ENCODE data around the gene IL18R1.
A peak's percentile ranks its signal among the peaks of the same experiment; 100 is the strongest.

Gene IL18R1

GRCh38 chr2:102335871-102336366 lies 19.7 kb upstream of the IL18R1 start:
- no peak for DNase-seq (ENCODE audit: low read depth)
- no peak for TF ChIP-seq CTCF (IDR thresholded peaks at IDR 0.05; ENCODE audit: control insufficient read depth, extremely low read depth, insufficient read depth)
- no peak overlapping the region for H3K4me3 ChIP-seq (ENCODE audit: low read depth, low read length)

GRCh38 chr2:102336502-102336945 lies 19.1 kb upstream of the IL18R1 start:
- no peak for TF ChIP-seq CTCF (IDR thresholded peaks at IDR 0.05; ENCODE audit: control insufficient read depth, extremely low read depth, insufficient read depth)
- no peak overlapping the region for H3K4me3 ChIP-seq (ENCODE audit: low read depth, low read length)
- no peak for DNase-seq (ENCODE audit: low read depth)

GRCh38 chr2:102337012-102337411 lies 18.6 kb upstream of the IL18R1 start:
- no peak for DNase-seq (ENCODE audit: low read depth)
- H3K4me3 ChIP-seq (ENCODE audit: low read depth, low read length) = no peak overlapping the region
- no peak for TF ChIP-seq CTCF (IDR thresholded peaks at IDR 0.05; ENCODE audit: control insufficient read depth, extremely low read depth, insufficient read depth)

- no peak overlapping the region for H3K4me3 ChIP-seq (ENCODE audit: low read depth, low read length)
- TF ChIP-seq CTCF (IDR thresholded peaks at IDR 0.05; ENCODE audit: control insufficient read depth, extremely low read depth, insufficient read depth) = no peak
- DNase-seq (ENCODE audit: low read depth) = no peak
Measured at GRCh38 chr2:102337481-102338386, 17.9 kb upstream of the IL18R1 start.

- TF ChIP-seq CTCF (IDR thresholded peaks at IDR 0.05; ENCODE audit: control insufficient read depth, extremely low read depth, insufficient read depth) = no peak
- DNase-seq (ENCODE audit: low read depth) = no peak
- no peak overlapping the region for H3K4me3 ChIP-seq (ENCODE audit: low read depth, low read length)
Measured at GRCh38 chr2:102340778-102341177, 14.8 kb upstream of the IL18R1 start.

GRCh38 chr2:102342888-102343287 lies 12.7 kb upstream of the IL18R1 start:
- DNase-seq (ENCODE audit: low read depth) = peak; percentile 48
- TF ChIP-seq CTCF (IDR thresholded peaks at IDR 0.05; ENCODE audit: control insufficient read depth, extremely low read depth, insufficient read depth) = peak; percentile 41
- no peak overlapping the region for H3K4me3 ChIP-seq (ENCODE audit: low read depth, low read length)

Measured in LNCaP clone FGC (cell line).